Activated CD8-positive, alpha-beta memory T cell treated with anti-CD3 and anti-CD28 coated beads, Interleukin-2, amount 50 U/mL, for 48 hours (primary cell): ENCODE data around the gene LRIT1.
A peak's percentile ranks its signal among the peaks of the same experiment; 100 is the strongest.
"Not testable (repeated sequence)": the region's sequence is repeated elsewhere in the genome, so short reads cannot be mapped to it uniquely, and the experiment has no call there.

ENCODE experiments used
- DNase-seq: peaks from one replicate; pipeline ENCODE4 v3.0.0-alpha.2; 2020

LRIT1 gene

GRCh38 chr10:84241185-84241790 is at the start of gene LRIT1:
LRIT1 (minus strand) TSS chr10:84241546; CDS start chr10:84241439, 107 bp downstream.
- no peak for DNase-seq

- no peak for DNase-seq
Measured at GRCh38 chr10:84290235-84290634, 48.9 kb upstream of the LRIT1 start.

GRCh38 chr10:84289521-84290200 is 48.3 kb upstream of the LRIT1 start:
- no peak for DNase-seq

- DNase-seq: no peak
Measured at GRCh38 chr10:84288151-84288550, 46.8 kb upstream of the LRIT1 start.

GRCh38 chr10:84286695-84287094 is 45.3 kb upstream of the LRIT1 start:
- no peak for DNase-seq

GRCh38 chr10:84279876-84280475 is 38.6 kb upstream of the LRIT1 start:
- DNase-seq: not testable (repeated sequence)

GRCh38 chr10:84270708-84271107 is 29.4 kb upstream of the LRIT1 start:
- no peak for DNase-seq

- DNase-seq: no peak
Measured at GRCh38 chr10:84269773-84270172, 28.4 kb upstream of the LRIT1 start.

GRCh38 chr10:84269162-84269561 is 27.8 kb upstream of the LRIT1 start:
- no peak for DNase-seq

- DNase-seq: peak; percentile 89
Measured at GRCh38 chr10:84267503-84268126, 26.3 kb upstream of the LRIT1 start.

- no peak for DNase-seq
Measured at GRCh38 chr10:84265418-84265817, 24.1 kb upstream of the LRIT1 start.

GRCh38 chr10:84264611-84265141 is 23.3 kb upstream of the LRIT1 start:
- peak; percentile 84 for DNase-seq

GRCh38 chr10:84263716-84264115 is 22.4 kb upstream of the LRIT1 start:
- DNase-seq: no peak

GRCh38 chr10:84262190-84262956 is 21.0 kb upstream of the LRIT1 start:
- no peak for DNase-seq

- DNase-seq: no peak
Measured at GRCh38 chr10:84261236-84261915, 20.0 kb upstream of the LRIT1 start.

- no peak for DNase-seq
Measured at GRCh38 chr10:84258034-84258695, 16.8 kb upstream of the LRIT1 start.

GRCh38 chr10:84257343-84258020 is 16.1 kb upstream of the LRIT1 start:
- DNase-seq: no peak

- peak; percentile 80 for DNase-seq
Measured at GRCh38 chr10:84256510-84257342, 15.4 kb upstream of the LRIT1 start.

- DNase-seq: no peak
Measured at GRCh38 chr10:84254552-84255478, 13.5 kb upstream of the LRIT1 start.
